Left ventricle myocardium inferior (tissue), 1 donor: ENCODE data around the gene HSPA13. TPM values are rescaled to one million over a fixed set of nuclear protein-coding genes. Genes with fewer than 3 reads are reported as not detected.

Experiments used
- DNase-seq: peaks from one replicate; pipeline ENCODE4 v3.0.0-alpha.2; 2020
- H3K27ac ChIP-seq: fragments of 200-600 bp; replicated peaks from 2 replicates; pipeline ENCODE4 v1.8.0; 2021
- H3K27me3 ChIP-seq: fragments of 200-600 bp; 2 replicates; pipeline ENCODE4 v1.8.0; 2021; ENCODE audit warnings: low read depth
- H3K36me3 ChIP-seq: fragments of 200-600 bp; 2 replicates; pipeline ENCODE4 v1.8.0; 2021
- H3K4me1 ChIP-seq: fragments of 200-600 bp; 2 replicates; pipeline ENCODE4 v1.8.0; 2021
- H3K4me3 ChIP-seq: fragments of 200-600 bp; 2 replicates; pipeline ENCODE4 v1.8.0; 2021; ENCODE audit warnings: mild to moderate bottlenecking, moderate library complexity
- H3K9me3 ChIP-seq: fragments of 200-600 bp; replicated peaks from 2 replicates; pipeline ENCODE4 v1.8.0; 2021
- CTCF ChIP-seq: fragments of 200-600 bp; IDR thresholded peaks from 2 replicates; pipeline ENCODE4 v1.8.0; 2021; ENCODE audit warnings: antibody characterized with exemption, mild to moderate bottlenecking, borderline replicate concordance
- intact Hi-C: fragments of 100-400 bp; cut with micrococcal nuclease; formaldehyde crosslinking; loops from one replicate; pipeline ENCODE4 v1.11.0; 2022
- total RNA-seq: library from RNA; stranded (reverse); fragmentation: NEBNext Ultra II Directional; extraction: Animal tissue kit (Norgen Biotek cat#: 25700); gene quantifications from one replicate; pipeline ENCODE4 v1.2.1, GENCODE V29; 2021
- donor health status: DM: no; HTN: yes; CAD: no; lungs with severe emphysema.

Gene HSPA13
- total RNA-seq, 1 donor from 2014 or later, result 14.6 TPM

- no peak for DNase-seq
- no peaks in the 10 kb centered on the region for H3K9me3 ChIP-seq
Measured at GRCh38 chr21:14382486-14382834, 486 bp downstream of the HSPA13 start.

GRCh38 chr21:14376854-14377253 lies 6.1 kb downstream of the HSPA13 start:
- peaks cover 74% of the 10 kb centered on the region for H3K36me3 ChIP-seq
- H3K27ac ChIP-seq, result no peak overlapping the region
- no peaks in the 10 kb centered on the region for H3K27me3 ChIP-seq
- intact Hi-C loops, result no loop called here
- no peak for DNase-seq
- TF ChIP-seq CTCF, result no peak
- no peaks in the 10 kb centered on the region for H3K9me3 ChIP-seq
- H3K4me1 ChIP-seq, result peaks cover 28% of the 10 kb centered on the region
- H3K4me3 ChIP-seq, result no peak overlapping the region

More at GRCh38 chr21:14382486-14382834, 486 bp downstream of the HSPA13 start:
- Histone ChIP-seq H3K27me3 (no peaks in the 10 kb centered on the region), H3K36me3 (peaks cover 20% of the 10 kb centered on the region), H3K4me1 (peaks cover 49% of the 10 kb centered on the region), H3K27ac (peak overlapping the region; percentile 82), H3K4me3 (peak overlapping the region; percentile 89)
- no peak for TF ChIP-seq CTCF
- intact Hi-C loops, result no loop called here

- DNase-seq, result no peak
- Histone ChIP-seq H3K36me3 (no peaks in the 10 kb centered on the region), H3K4me3 (no peak overlapping the region), H3K27ac (no peak overlapping the region), H3K4me1 (no peaks in the 10 kb centered on the region), H3K9me3 (no peaks in the 10 kb centered on the region), H3K27me3 (no peaks in the 10 kb centered on the region)
- TF ChIP-seq CTCF, result no peak
- intact Hi-C loops, result no loop called here
Measured at GRCh38 chr21:14366998-14367397, 15.9 kb downstream of the HSPA13 start.

GRCh38 chr21:14361958-14362357 lies 21.0 kb downstream of the HSPA13 start:
- Histone ChIP-seq H3K27me3 (no peaks in the 10 kb centered on the region), H3K36me3 (no peaks in the 10 kb centered on the region), H3K4me1 (no peaks in the 10 kb centered on the region), H3K4me3 (no peak overlapping the region), H3K27ac (no peak overlapping the region), H3K9me3 (no peaks in the 10 kb centered on the region)
- no peak for DNase-seq
- intact Hi-C loops, result no loop called here
- TF ChIP-seq CTCF, result no peak

GRCh38 chr21:14358775-14359174 lies 24.2 kb downstream of the HSPA13 start:
- no peaks in the 10 kb centered on the region for H3K27me3 ChIP-seq
- TF ChIP-seq CTCF, result no peak
- H3K9me3 ChIP-seq, result no peaks in the 10 kb centered on the region
- intact Hi-C loops, result no loop called here
- H3K4me3 ChIP-seq, result no peak overlapping the region
- H3K4me1 ChIP-seq, result no peaks in the 10 kb centered on the region
- no peaks in the 10 kb centered on the region for H3K36me3 ChIP-seq
- DNase-seq, result no peak
- H3K27ac ChIP-seq, result no peak overlapping the region

GRCh38 chr21:14356746-14357145 lies 26.2 kb downstream of the HSPA13 start:
- DNase-seq, result no peak
- no peaks in the 10 kb centered on the region for H3K36me3 ChIP-seq
- H3K9me3 ChIP-seq, result no peaks in the 10 kb centered on the region
- intact Hi-C loops, result no loop called here
- no peak for TF ChIP-seq CTCF
- no peaks in the 10 kb centered on the region for H3K4me1 ChIP-seq
- no peak overlapping the region for H3K27ac ChIP-seq
- H3K27me3 ChIP-seq, result no peaks in the 10 kb centered on the region
- no peak overlapping the region for H3K4me3 ChIP-seq
